NT2/D1 (cell line): ENCODE results near the gene GLB1L.
A peak's percentile ranks its signal among the peaks of the same experiment; 100 is the strongest.

Experiments used
- DNase-seq: peaks from one replicate; pipeline ENCODE4 v3.0.0-alpha.2; 2011; ENCODE audit warnings: low read depth, low spot score
- H3K27me3 ChIP-seq: 2 replicates; pipeline ENCODE4 v1.6.0; 2011; ENCODE audit warnings: mild to moderate bottlenecking; ENCODE audit not compliant: insufficient read length, insufficient read depth
- H3K36me3 ChIP-seq: 2 replicates; pipeline ENCODE4 v1.6.1; 2011; ENCODE audit warnings: mild to moderate bottlenecking, low read length, mixed read lengths; ENCODE audit not compliant: insufficient read depth, insufficient read length
- H3K4me1 ChIP-seq: 2 replicates; pipeline ENCODE4 v1.5.1; 2011; ENCODE audit not compliant: insufficient read depth, insufficient read length
- H3K4me3 ChIP-seq: 2 replicates; pipeline ENCODE4 v1.5.1; 2011; ENCODE audit warnings: low read depth; ENCODE audit not compliant: insufficient read length
- H3K9ac ChIP-seq: 2 replicates; pipeline ENCODE4 v1.6.0; 2011; ENCODE audit warnings: low read depth; ENCODE audit not compliant: insufficient read length
- H3K9me3 ChIP-seq: 2 replicates; pipeline ENCODE4 v1.5.1; 2011; ENCODE audit warnings: mild to moderate bottlenecking, low read length; ENCODE audit not compliant: insufficient read depth
- SUZ12 ChIP-seq: IDR thresholded peaks from 2 replicates; pipeline ENCODE4 v1.6.1; 2011; ENCODE audit not compliant: insufficient read length, insufficient read depth; ENCODE audit errors: extremely low read depth
- YY1 ChIP-seq: IDR thresholded peaks from 2 replicates; pipeline ENCODE4 v1.6.1; 2011; ENCODE audit not compliant: insufficient read length, insufficient read depth
- ZNF274 ChIP-seq: IDR thresholded peaks from 2 replicates; pipeline ENCODE4 v1.6.1; 2011; ENCODE audit warnings: mild to moderate bottlenecking, low read depth, low read length

GLB1L gene

GRCh38 chr2:219279916-219280516, 34.8 kb upstream of the GLB1L start:
- H3K9ac ChIP-seq = peak overlapping the region; percentile 76
- H3K4me1 ChIP-seq = peaks cover 12% of the 10 kb centered on the region
- peak overlapping the region; percentile 61 for H3K4me3 ChIP-seq
- no peak for DNase-seq
- H3K36me3 ChIP-seq = peaks cover 48% of the 10 kb centered on the region
- TF ChIP-seq ZNF274 (no peak), SUZ12 (no peak), YY1 (no peak)
- H3K27me3 ChIP-seq = no peaks in the 10 kb centered on the region
- H3K9me3 ChIP-seq = no peaks in the 10 kb centered on the region

GRCh38 chr2:219279151-219279915, 34.1 kb upstream of the GLB1L start, which contains the start of gene DNAJB2:
Gene DNAJB2 (plus strand): TSS chr2:219279366. CDS start chr2:219279834, 468 bp downstream.
- peaks cover 41% of the 10 kb centered on the region for H3K36me3 ChIP-seq
- H3K4me1 ChIP-seq = peaks cover 12% of the 10 kb centered on the region
- no peaks in the 10 kb centered on the region for H3K9me3 ChIP-seq
- no peaks in the 10 kb centered on the region for H3K27me3 ChIP-seq
- H3K4me3 ChIP-seq = peak within 1 kb of the TSS; percentile 61
- DNase-seq = peak; percentile 95
- TF ChIP-seq YY1 = no peak
- no peak for TF ChIP-seq ZNF274
- TF ChIP-seq SUZ12 = no peak
- peak within 1 kb of the TSS; percentile 76 for H3K9ac ChIP-seq

DNA sequence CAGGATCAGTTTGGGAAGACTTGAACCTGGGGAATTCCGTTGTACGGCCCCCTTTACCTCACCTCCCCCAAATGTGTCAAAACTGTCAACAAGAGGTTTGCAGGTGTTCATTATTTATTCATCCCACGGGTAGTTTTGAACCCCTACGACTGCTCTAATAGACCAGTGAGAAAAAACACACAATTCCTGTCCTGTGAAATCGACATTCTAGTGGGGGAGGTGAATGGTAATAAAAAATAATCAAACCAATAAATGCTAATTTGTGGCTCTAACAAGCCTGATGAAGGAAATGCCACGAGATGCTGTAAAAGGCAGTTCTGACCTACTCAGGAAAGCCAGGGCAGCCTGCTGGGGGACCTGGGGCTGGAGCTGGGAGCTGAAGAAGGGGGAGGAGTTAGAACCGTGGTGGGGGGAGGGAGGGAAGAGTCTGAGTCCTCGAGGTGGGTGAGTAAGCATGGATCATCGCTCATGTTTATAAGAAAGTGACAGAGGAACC, 33.5 kb upstream of the GLB1L start:
- Histone ChIP-seq H3K9ac (peak overlapping the region; percentile 52), H3K4me3 (peak overlapping the region; percentile 31), H3K27me3 (no peaks in the 10 kb centered on the region), H3K9me3 (no peaks in the 10 kb centered on the region), H3K4me1 (peaks cover 18% of the 10 kb centered on the region), H3K36me3 (peaks cover 35% of the 10 kb centered on the region)
- no peak for DNase-seq
- TF ChIP-seq ZNF274 (no peak), YY1 (no peak), SUZ12 (no peak)

- Histone ChIP-seq H3K4me1 (peaks cover 18% of the 10 kb centered on the region), H3K36me3 (peaks cover 27% of the 10 kb centered on the region), H3K9me3 (no peaks in the 10 kb centered on the region), H3K4me3 (peak overlapping the region; percentile 31), H3K27me3 (no peaks in the 10 kb centered on the region), H3K9ac (peak overlapping the region; percentile 61)
- no peak for DNase-seq
- TF ChIP-seq YY1 (no peak), SUZ12 (no peak), ZNF274 (no peak)
Measured at GRCh38 chr2:219277703-219278654, 32.7 kb upstream of the GLB1L start.

GRCh38 chr2:219274361-219274921, 29.2 kb upstream of the GLB1L start:
- Histone ChIP-seq H3K9ac (peak overlapping the region; percentile 70), H3K4me3 (no peak overlapping the region), H3K9me3 (no peaks in the 10 kb centered on the region), H3K4me1 (peaks cover 7% of the 10 kb centered on the region), H3K27me3 (no peaks in the 10 kb centered on the region), H3K36me3 (no peaks in the 10 kb centered on the region)
- TF ChIP-seq YY1 (no peak), SUZ12 (no peak), ZNF274 (no peak)
- peak; percentile 80 for DNase-seq

DNA sequence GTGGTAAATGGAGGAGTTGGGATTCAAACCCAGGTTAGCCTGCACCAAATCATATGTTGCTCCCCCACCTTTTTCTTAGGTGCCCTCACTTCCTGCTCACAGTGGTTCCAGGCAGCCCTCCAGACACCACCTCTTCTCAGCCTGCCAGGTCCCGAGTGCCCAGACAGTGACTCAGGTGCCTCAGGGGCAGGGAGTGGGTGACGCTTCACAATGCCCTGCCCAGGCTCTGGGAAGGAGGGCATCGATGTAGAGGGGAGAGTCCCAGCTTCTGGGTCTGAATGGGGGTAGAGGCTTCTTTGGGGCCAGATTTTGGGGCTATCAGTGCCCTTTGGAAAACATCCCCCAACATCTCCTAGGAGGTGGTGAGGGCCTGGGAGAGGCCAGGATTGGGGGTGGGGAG, 28.7 kb upstream of the GLB1L start:
- Histone ChIP-seq H3K4me1 (peaks cover 7% of the 10 kb centered on the region), H3K27me3 (no peaks in the 10 kb centered on the region), H3K9ac (peak overlapping the region; percentile 70), H3K36me3 (no peaks in the 10 kb centered on the region), H3K9me3 (no peaks in the 10 kb centered on the region), H3K4me3 (no peak overlapping the region)
- DNase-seq = no peak
- no peak for TF ChIP-seq YY1
- no peak for TF ChIP-seq ZNF274
- no peak for TF ChIP-seq SUZ12
